ENCODE measurements around the gene LIPG. TPM values are rescaled to one million over a fixed set of nuclear protein-coding genes. Genes with fewer than 3 reads are reported as not detected.
A peak's percentile ranks its signal among the peaks of the same experiment; 100 is the strongest.

The LIPG gene
- total and polyA plus RNA-seq, 9 of the 15 experiments (the other 6 are each of a cell fraction or from before 2014, with no cell fraction given), result 0.76 to 1.8 (median 1.3) TPM

GRCh38 chr18:49527631-49528327 lies 34.1 kb upstream of the LIPG start (continued):
- no peak for TF ChIP-seq ZNF609 (CRISPR knock-in tag; IDR thresholded peaks at IDR 0.05; ENCODE audit: borderline replicate concordance)
- peak; percentile 53; the same call in 1 of the 2 replicates for TF ChIP-seq DPF2 (IDR thresholded peaks at IDR 0.05)
- TF ChIP-seq ARID3A (IDR thresholded peaks at IDR 0.05; ENCODE audit: borderline replicate concordance, low read depth, low read length), result no peak
- TF ChIP-seq CTBP1 (IDR thresholded peaks at IDR 0.05; ENCODE audit: borderline replicate concordance), result peak; percentile 48; the same call in 1 of the 2 replicates
- TF ChIP-seq AFF1 (IDR thresholded peaks at IDR 0.05; ENCODE audit: low read depth in 1 of 2, partially characterized antibody in 2 of 2), result no peak
- no peak for TF ChIP-seq TFAP4 (CRISPR knock-in tag; IDR thresholded peaks at IDR 0.05; ENCODE audit: borderline replicate concordance)
- TF ChIP-seq U2AF2 (optimal IDR thresholded peaks at IDR 0.05; ENCODE audit: low read depth, low read length), result no peak
- no peak for TF ChIP-seq ZBTB1 (CRISPR knock-in tag; IDR thresholded peaks at IDR 0.05; ENCODE audit: borderline replicate concordance, low read depth)
- peak; percentile 44 for TF ChIP-seq CBFA2T3 (IDR thresholded peaks at IDR 0.05)
- no peak for TF ChIP-seq ZNF311 (CRISPR knock-in tag; IDR thresholded peaks at IDR 0.05)
- TF ChIP-seq ARID1B (IDR thresholded peaks at IDR 0.05), result peak; percentile 57; the same call in 1 of the 2 replicates
- TF ChIP-seq SNIP1 (IDR thresholded peaks at IDR 0.05; ENCODE audit: low read depth), result no peak
- TF ChIP-seq ZNF316 (IDR thresholded peaks at IDR 0.05), result peak; percentile 48
- peak; percentile 64; the same call in 1 of the 2 replicates for TF ChIP-seq SMARCE1 (IDR thresholded peaks at IDR 0.05)
- TF ChIP-seq FOXA1 (IDR thresholded peaks at IDR 0.05; ENCODE audit: borderline replicate concordance), result no peak
- TF ChIP-seq HDAC8 (tag; IDR thresholded peaks at IDR 0.05), result no peak

Measured in K562 (cell line).